ENCODE measurements around the gene MC5R. TPM values are rescaled to one million over a fixed set of nuclear protein-coding genes. Genes with fewer than 3 reads are reported as not detected.

The MC5R gene
- total and polyA plus RNA-seq, 11 donors: not detected

GRCh38 chr18:13868501-13869271, 44.7 kb downstream of the MC5R start:
- WGBS, 4 donors: 0 to 4% (median 3%) methylated on average over 22 to 51 of the region's 51 CpGs
- ATAC-seq: no peak
- DNase-seq: no peak
- H3K4me3 ChIP-seq: peak overlapping the region in 1 of 12 donors; percentile 12
- H3K4me1 ChIP-seq: peaks cover 0 to 5% (median 0%) of the 10 kb centered on the region in 12 donors
- H3K9me3 ChIP-seq: no peaks in the 10 kb centered on the region
- H3K27me3 ChIP-seq: peaks cover 3 to 58% (median 32%) of the 10 kb centered on the region in 9 donors
- intact Hi-C loops (cut with DNase I): no loop called here
- TF ChIP-seq CTCF (IDR thresholded peaks at IDR 0.05) (no peak), POLR2A (IDR thresholded peaks at IDR 0.05) (no peak)
- H3K36me3 ChIP-seq: no peaks in the 10 kb centered on the region
- no peak overlapping the region for H3K27ac ChIP-seq

GRCh38 chr18:13871701-13872100, 47.8 kb downstream of the MC5R start:
- TF ChIP-seq CTCF (IDR thresholded peaks at IDR 0.05): no peak
- no peak for TF ChIP-seq POLR2A (IDR thresholded peaks at IDR 0.05)

GRCh38 chr18:13872373-13872772, 48.4 kb downstream of the MC5R start:
- 84 to 86% (median 85%) methylated on average over 14 of the region's 14 CpGs for WGBS, 4 donors
- DNase-seq (no peak), ATAC-seq (no peak)
- peaks cover 0 to 58% (median 33%) of the 10 kb centered on the region in 9 donors for H3K27me3 ChIP-seq
- no peak for TF ChIP-seq CTCF (IDR thresholded peaks at IDR 0.05)
- TF ChIP-seq POLR2A (IDR thresholded peaks at IDR 0.05): no peak
- intact Hi-C loops (cut with DNase I): loop anchor here in 1 of 10 donors (10.0 kb wide), 1 partner anchor 62 kb away; no protein-coding TSS in a partner anchor
- H3K27ac ChIP-seq: no peak overlapping the region
- no peaks in the 10 kb centered on the region for H3K9me3 ChIP-seq
- H3K4me1 ChIP-seq: peaks cover 0 to 5% (median 0%) of the 10 kb centered on the region in 12 donors
- no peaks in the 10 kb centered on the region for H3K36me3 ChIP-seq
- no peak overlapping the region for H3K4me3 ChIP-seq

More at GRCh38 chr18:13871701-13872100, 47.8 kb downstream of the MC5R start:
- intact Hi-C loops (cut with DNase I): loop anchor here in 1 of 10 donors (10.0 kb wide), 1 partner anchor 63 kb away; no protein-coding TSS in a partner anchor
- DNase-seq (no peak), ATAC-seq (no peak)
- WGBS, 4 donors: 53 to 58% (median 55%) methylated on average over 13 of the region's 13 CpGs
- Histone ChIP-seq H3K4me3 (no peak overlapping the region), H3K4me1 (peaks cover 0 to 5% (median 0%) of the 10 kb centered on the region in 12 donors), H3K36me3 (no peaks in the 10 kb centered on the region), H3K27ac (no peak overlapping the region), H3K27me3 (peaks cover 0 to 61% (median 33%) of the 10 kb centered on the region in 9 donors), H3K9me3 (no peaks in the 10 kb centered on the region)

- H3K27ac ChIP-seq: no peak overlapping the region
- 38 to 70% (median 52%) methylated on average over 5 of the region's 5 CpGs for WGBS, 4 donors
- H3K27me3 ChIP-seq: peaks cover 0 to 54% (median 33%) of the 10 kb centered on the region in 9 donors
- H3K9me3 ChIP-seq: no peaks in the 10 kb centered on the region
- intact Hi-C loops (cut with DNase I): loop anchor here in 1 of 10 donors (10.0 kb wide), 1 partner anchor 62 kb away; no protein-coding TSS in a partner anchor
- ATAC-seq (no peak), DNase-seq (no peak)
- H3K36me3 ChIP-seq: no peaks in the 10 kb centered on the region
- peaks cover 0 to 5% (median 0%) of the 10 kb centered on the region in 12 donors for H3K4me1 ChIP-seq
- TF ChIP-seq CTCF (IDR thresholded peaks at IDR 0.05) (no peak), POLR2A (IDR thresholded peaks at IDR 0.05) (no peak)
- no peak overlapping the region for H3K4me3 ChIP-seq
Observed at GRCh38 chr18:13872932-13873331, 49.0 kb downstream of the MC5R start.

Measured in heart left ventricle (tissue), 16 donors.